ENCODE measurements around the gene PTPRG. TPM values are rescaled to one million over a fixed set of nuclear protein-coding genes. Genes with fewer than 3 reads are reported as not detected.

PTPRG gene
- total and polyA plus RNA-seq, 2 of the 13 experiments (the other 11 are each of a cell fraction or from before 2014, with no cell fraction given): 8.0 to 25.3 TPM

GRCh38 chr3:61718565-61718964 lies 157.2 kb downstream of the PTPRG start:
- H3K9ac ChIP-seq (ENCODE audit: insufficient read depth, low read depth, low read length): no peak overlapping the region
- H3K36me3 ChIP-seq (replicated peaks in 1 of 2; ENCODE audit: control insufficient read depth in 1 of 2, insufficient read depth in 2 of 2, low read length in 2 of 2): no peaks in the 10 kb centered on the region
- TF ChIP-seq GPBP1L1 (CRISPR knock-in tag; IDR thresholded peaks at IDR 0.05) (no peak), ZNF574 (CRISPR knock-in tag; IDR thresholded peaks at IDR 0.05) (no peak), ZFYVE20 (CRISPR knock-in tag; IDR thresholded peaks at IDR 0.05; ENCODE audit: borderline replicate concordance, low read depth) (no peak), ZNF550 (CRISPR knock-in tag; IDR thresholded peaks at IDR 0.05; ENCODE audit: borderline replicate concordance) (no peak), SNAPC4 (CRISPR knock-in tag; IDR thresholded peaks at IDR 0.05) (no peak), ESRRA (CRISPR knock-in tag; IDR thresholded peaks at IDR 0.05; ENCODE audit: low read depth) (no peak), NFIC (IDR thresholded peaks at IDR 0.05; ENCODE audit: low read length) (no peak), ZBTB20 (CRISPR knock-in tag; IDR thresholded peaks at IDR 0.05; ENCODE audit: borderline replicate concordance, low read depth) (no peak), ZNF333 (CRISPR knock-in tag; IDR thresholded peaks at IDR 0.05; ENCODE audit: borderline replicate concordance) (no peak), BRD4 (CRISPR knock-in tag; IDR thresholded peaks at IDR 0.05) (no peak)
- H3K4me2 ChIP-seq (ENCODE audit: low read depth, low read length): no peak overlapping the region
- POLR2A ChIA-PET: no interaction called here
- H3K27ac ChIP-seq (ENCODE audit: extremely low read length, insufficient read depth, low read length): no peak overlapping the region
- no peak overlapping the region for H2AFZ ChIP-seq (ENCODE audit: low read length)
- FAIRE-seq (no peak), ATAC-seq (no peak), DNase-seq (ENCODE audit: low spot score) (no peak)
- in situ Hi-C loops (cut with HindIII; ENCODE audit: extremely low pct_ligation_motif_present, low pct_unique_long_range_greater_than_20kb) (no loop called here), intact Hi-C loops (cut with micrococcal nuclease; ENCODE audit: unreplicated experiment) (no loop called here)
- H4K20me1 ChIP-seq (ENCODE audit: insufficient read depth, low read length): no peaks in the 10 kb centered on the region
- H3K27me3 ChIP-seq (ENCODE audit: control insufficient read depth in 1 of 2, insufficient read depth in 2 of 2, low read length in 2 of 2): no peaks in the 10 kb centered on the region
- CTCF ChIA-PET (ENCODE audit: low intra/inter-chr PET ratio, low total read pairs): no interaction called here
- peaks cover 1% of the 10 kb centered on the region for H3K4me1 ChIP-seq (ENCODE audit: insufficient read depth, low read length)
- peaks cover 16% of the 10 kb centered on the region for H3K79me2 ChIP-seq (ENCODE audit: insufficient read depth, low read length)
- H3K4me3 ChIP-seq (replicated peaks in 1 of 3; ENCODE audit: insufficient read depth in 1 of 3, low read depth in 2 of 3, low read length in 3 of 3): no peak overlapping the region
- BruUV-seq (replicated peaks): no TSS peak
- no peaks in the 10 kb centered on the region for H3K9me3 ChIP-seq (ENCODE audit: low read length)
- WGBS (ENCODE audit: low lambda C conversion rate): 82% methylated on average over 3 of the region's 3 CpGs

Data from HepG2 (cell line).